Coronary artery (tissue), 2 donors: ENCODE measurements around the gene ZNF438.
A peak's percentile ranks its signal among the peaks of the same experiment; 100 is the strongest.
"Not testable (repeated sequence)": the region's sequence is repeated elsewhere in the genome, so short reads cannot be mapped to it uniquely, and the experiment has no call there.

ENCODE experiments used
- DNase-seq: peaks from one replicate; pipeline ENCODE4 v3.0.0-alpha.2; 2017; ENCODE audit warnings: low spot score
- H3K27ac ChIP-seq, 2 donors: fragments of 200-600 bp; sonication (generic); one replicate each; pipeline ENCODE4 v1.5.1; 2016 to 2019
- H3K4me3 ChIP-seq: fragments of 200-600 bp; sonication (generic); 2 replicates; pipeline ENCODE4 v1.5.1; 2016; ENCODE audit warnings: mild to moderate bottlenecking, moderate library complexity
- CTCF ChIP-seq: fragments of 200-600 bp; sonication (generic); IDR thresholded peaks from one replicate; pipeline ENCODE4 v1.5.1; 2019; ENCODE audit warnings: antibody characterized with exemption

Gene ZNF438

DNA sequence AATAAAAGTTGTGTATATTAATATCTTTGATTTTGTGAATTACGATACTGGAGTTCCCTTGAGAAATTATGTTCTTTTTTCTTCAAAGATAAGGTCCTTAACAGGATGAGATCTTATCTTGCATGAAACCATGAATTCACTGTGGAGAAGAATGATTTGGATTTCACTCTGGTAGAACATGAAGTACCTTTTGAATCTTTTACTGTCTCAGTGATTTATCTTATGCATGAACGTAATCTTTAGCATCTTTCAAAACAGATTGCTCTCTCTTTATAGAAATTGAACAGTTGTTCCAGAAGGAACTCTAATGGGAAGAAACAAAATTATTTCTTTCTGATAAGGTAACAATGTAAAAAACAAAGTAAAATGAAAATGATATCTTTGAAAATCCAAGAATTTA, 11.0 kb upstream of the ZNF438 start:
- no peak for DNase-seq
- Histone ChIP-seq H3K27ac (no peak overlapping the region), H3K4me3 (no peak overlapping the region)
- TF ChIP-seq CTCF = no peak

GRCh38 chr10:31041011-31041410, 9.3 kb upstream of the ZNF438 start:
- no peak for TF ChIP-seq CTCF
- H3K27ac ChIP-seq = no peak overlapping the region
- no peak for DNase-seq
- H3K4me3 ChIP-seq = no peak overlapping the region

GRCh38 chr10:31039006-31039405, 7.3 kb upstream of the ZNF438 start:
- not testable (repeated sequence) for H3K4me3 ChIP-seq, H3K27ac ChIP-seq, DNase-seq

DNA sequence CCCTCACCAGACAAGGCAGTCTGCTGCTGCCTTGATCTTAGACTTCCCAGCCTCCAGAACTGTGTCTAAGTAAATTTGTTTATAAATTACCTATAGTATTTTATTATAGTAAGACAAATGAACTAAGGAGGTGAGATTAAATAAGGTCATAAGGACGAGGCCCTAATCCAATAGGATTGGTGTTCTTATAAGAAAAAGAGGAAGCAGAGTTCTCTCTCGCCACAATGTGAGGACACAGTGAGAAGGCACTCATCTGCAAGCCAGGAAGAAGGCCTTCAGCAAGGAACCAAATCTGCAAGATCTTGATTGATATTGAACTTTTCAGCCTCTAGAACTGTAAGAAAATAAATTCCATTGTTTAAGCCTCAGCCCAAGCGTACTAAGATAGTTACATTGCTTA, 6.1 kb upstream of the ZNF438 start:
- Histone ChIP-seq H3K4me3 (no peak overlapping the region), H3K27ac (no peak overlapping the region)
- no peak for DNase-seq
- no peak for TF ChIP-seq CTCF

DNA sequence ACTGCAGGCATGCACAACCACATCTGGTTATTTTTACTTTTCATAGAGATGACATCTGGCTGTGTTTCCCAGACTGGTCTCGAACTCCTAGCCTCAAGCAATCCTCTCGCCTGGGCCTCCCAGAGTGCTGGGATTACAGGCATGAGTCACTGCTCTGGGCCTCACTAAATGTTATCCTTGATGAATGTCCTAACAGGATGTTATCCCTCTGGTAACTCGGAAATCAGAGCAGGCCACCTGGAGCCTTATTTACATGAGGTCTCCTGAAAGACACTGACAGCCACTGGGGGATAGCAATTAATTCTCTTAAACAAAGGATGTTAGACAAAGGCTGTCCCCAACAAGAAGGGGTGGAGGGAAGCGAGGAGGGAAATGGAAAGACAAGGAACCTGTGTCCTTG, 4.5 kb upstream of the ZNF438 start:
- no peak for TF ChIP-seq CTCF
- H3K27ac ChIP-seq = no peak overlapping the region
- no peak for DNase-seq
- H3K4me3 ChIP-seq = no peak overlapping the region

DNA sequence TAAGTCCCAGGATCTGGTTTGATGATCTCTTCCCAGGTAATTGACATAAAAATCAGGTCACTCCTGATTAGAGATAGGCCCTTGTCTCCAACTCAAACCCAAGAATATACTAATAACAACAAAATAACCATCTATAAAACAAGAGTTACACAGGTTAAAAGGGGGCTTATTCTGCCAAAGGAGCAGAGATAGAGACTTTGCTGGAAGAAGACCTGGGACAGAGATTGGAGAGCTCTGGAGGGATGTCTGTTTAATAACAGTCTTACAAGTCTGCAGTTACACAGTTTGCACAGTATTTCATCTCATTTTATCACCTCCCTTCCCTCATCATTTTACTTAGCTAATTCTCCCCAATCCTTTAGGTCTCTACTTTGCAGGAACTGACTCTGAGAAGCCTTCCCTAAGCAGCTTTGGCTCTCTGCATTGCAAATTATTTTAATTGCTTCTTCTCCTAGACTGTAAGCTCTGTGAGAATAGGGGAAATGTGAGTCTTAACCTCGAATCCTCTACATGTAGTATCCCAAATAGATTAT, 3.7 kb upstream of the ZNF438 start:
- no peak for DNase-seq
- TF ChIP-seq CTCF = no peak
- Histone ChIP-seq H3K4me3 (no peak overlapping the region), H3K27ac (peak overlapping the region in 1 of 2 donors; percentile 71)

- Histone ChIP-seq H3K4me3 (peak overlapping the region; percentile 28), H3K27ac (peak overlapping the region; percentile 71 to 99)
- no peak for DNase-seq
Observed at GRCh38 chr10:31034098-31034909, 2.6 kb upstream of the ZNF438 start.

More at GRCh38 chr10:31034098-31034909, 2.6 kb upstream of the ZNF438 start:
- no peak for TF ChIP-seq CTCF
